Activated T-helper 1 cell treated with anti-CD3 and anti-CD28 coated beads, Interleukin-12 subunit alpha, Interleukin-12 subunit beta, Interleukin-2, Interleukin-4 antibody, amounts not matched to agents 30 ng/mL and 10 ng/mL and 1 ng/mL, durations not matched to agents 14 hours and 24 hours and 36 hours (primary cell): ENCODE results near the gene ISCA2. TPM values are rescaled to one million over a fixed set of nuclear protein-coding genes. Genes with fewer than 3 reads are reported as not detected.

Experiments
- DNase-seq: peaks from one replicate; pipeline ENCODE4 v3.0.0; 2021; ENCODE audit warnings: low spot score
- H3K27ac Mint-ChIP-seq: one replicate; pipeline ENCODE4 v1.8.0; 2021; ENCODE audit warnings: mild to moderate bottlenecking, mixed read lengths
- H3K27me3 Mint-ChIP-seq: one replicate; pipeline ENCODE4 v1.8.0; 2022; ENCODE audit warnings: mild to moderate bottlenecking, moderate library complexity, mixed read lengths; ENCODE audit not compliant: insufficient read depth
- H3K36me3 Mint-ChIP-seq: one replicate; pipeline ENCODE4 v1.8.0; 2021; ENCODE audit warnings: low read depth, mixed read lengths
- H3K4me1 Mint-ChIP-seq: one replicate; pipeline ENCODE4 v1.8.0; 2021; ENCODE audit warnings: low read depth, mixed read lengths
- H3K4me3 Mint-ChIP-seq: one replicate; pipeline ENCODE4 v1.8.0; 2021; ENCODE audit warnings: mild to moderate bottlenecking, moderate library complexity, mixed read lengths
- H3K9me3 Mint-ChIP-seq: one replicate; pipeline ENCODE4 v1.8.0; 2021; ENCODE audit warnings: mixed read lengths
- intact Hi-C: fragments of 100-400 bp; cut with micrococcal nuclease; formaldehyde crosslinking; loops from one replicate; pipeline ENCODE4 v1.15.1; 2024
- total RNA-seq: library from RNA; stranded (reverse); gene quantifications from 2 replicates; pipeline ENCODE4 v1.2.3, GENCODE V29; 2022

The ISCA2 gene
- total RNA-seq, 1 donor from 2014 or later, result 18.8 TPM

GRCh38 chr14:74505831-74506230, 12.3 kb downstream of the ISCA2 start:
- no peaks in the 10 kb centered on the region for H3K9me3 Mint-ChIP-seq
- no peak overlapping the region for H3K4me3 Mint-ChIP-seq
- DNase-seq, result no peak
- no peak overlapping the region for H3K27ac Mint-ChIP-seq
- H3K4me1 Mint-ChIP-seq, result peaks cover 4% of the 10 kb centered on the region
- H3K27me3 Mint-ChIP-seq, result peaks cover 2% of the 10 kb centered on the region
- H3K36me3 Mint-ChIP-seq, result no peaks in the 10 kb centered on the region
- intact Hi-C loops, result no loop called here

- no peaks in the 10 kb centered on the region for H3K9me3 Mint-ChIP-seq
- H3K4me3 Mint-ChIP-seq, result no peak overlapping the region
- intact Hi-C loops, result no loop called here
- no peak overlapping the region for H3K27ac Mint-ChIP-seq
- peaks cover 4% of the 10 kb centered on the region for H3K27me3 Mint-ChIP-seq
- no peak for DNase-seq
- no peaks in the 10 kb centered on the region for H3K36me3 Mint-ChIP-seq
- H3K4me1 Mint-ChIP-seq, result peaks cover 4% of the 10 kb centered on the region
Measured at GRCh38 chr14:74506411-74506851, 12.9 kb downstream of the ISCA2 start.

GRCh38 chr14:74507085-74507484, 13.5 kb downstream of the ISCA2 start:
- Mint-ChIP-seq H3K9me3 (no peaks in the 10 kb centered on the region), H3K4me3 (no peak overlapping the region), H3K4me1 (peaks cover 3% of the 10 kb centered on the region), H3K27me3 (peaks cover 9% of the 10 kb centered on the region), H3K36me3 (no peaks in the 10 kb centered on the region), H3K27ac (no peak overlapping the region)
- intact Hi-C loops, result no loop called here
- no peak for DNase-seq

- no peaks in the 10 kb centered on the region for H3K4me1 Mint-ChIP-seq
- H3K4me3 Mint-ChIP-seq, result no peak overlapping the region
- no peak for DNase-seq
- intact Hi-C loops, result no loop called here
- H3K27me3 Mint-ChIP-seq, result peaks cover 12% of the 10 kb centered on the region
- H3K9me3 Mint-ChIP-seq, result no peaks in the 10 kb centered on the region
- H3K27ac Mint-ChIP-seq, result no peak overlapping the region
- H3K36me3 Mint-ChIP-seq, result no peaks in the 10 kb centered on the region
Measured at GRCh38 chr14:74507840-74508239, 14.3 kb downstream of the ISCA2 start.

- no peak for DNase-seq
- no peak overlapping the region for H3K27ac Mint-ChIP-seq
- no peaks in the 10 kb centered on the region for H3K4me1 Mint-ChIP-seq
- intact Hi-C loops, result no loop called here
- H3K9me3 Mint-ChIP-seq, result no peaks in the 10 kb centered on the region
- no peak overlapping the region for H3K4me3 Mint-ChIP-seq
- H3K27me3 Mint-ChIP-seq, result peaks cover 12% of the 10 kb centered on the region
- H3K36me3 Mint-ChIP-seq, result no peaks in the 10 kb centered on the region
Measured at GRCh38 chr14:74508292-74508731, 14.7 kb downstream of the ISCA2 start.

GRCh38 chr14:74508844-74509428, 15.4 kb downstream of the ISCA2 start:
- intact Hi-C loops, result no loop called here
- H3K27me3 Mint-ChIP-seq, result peaks cover 15% of the 10 kb centered on the region

GRCh38 chr14:74509587-74510222, 16.1 kb downstream of the ISCA2 start:
- no peaks in the 10 kb centered on the region for H3K4me1 Mint-ChIP-seq
- H3K9me3 Mint-ChIP-seq, result no peaks in the 10 kb centered on the region
- H3K36me3 Mint-ChIP-seq, result no peaks in the 10 kb centered on the region
- peaks cover 18% of the 10 kb centered on the region for H3K27me3 Mint-ChIP-seq
- H3K27ac Mint-ChIP-seq, result no peak overlapping the region
- DNase-seq, result no peak
- intact Hi-C loops, result no loop called here
- no peak overlapping the region for H3K4me3 Mint-ChIP-seq

More at GRCh38 chr14:74508844-74509428, 15.4 kb downstream of the ISCA2 start:
- no peak for DNase-seq
- Mint-ChIP-seq H3K36me3 (no peaks in the 10 kb centered on the region), H3K27ac (no peak overlapping the region), H3K9me3 (no peaks in the 10 kb centered on the region), H3K4me1 (no peaks in the 10 kb centered on the region), H3K4me3 (no peak overlapping the region)

- Mint-ChIP-seq H3K36me3 (no peaks in the 10 kb centered on the region), H3K27me3 (peaks cover 18% of the 10 kb centered on the region), H3K4me1 (no peaks in the 10 kb centered on the region), H3K9me3 (no peaks in the 10 kb centered on the region), H3K27ac (no peak overlapping the region), H3K4me3 (no peak overlapping the region)
- no peak for DNase-seq
- intact Hi-C loops, result no loop called here
Measured at GRCh38 chr14:74510223-74510931, 16.8 kb downstream of the ISCA2 start.

GRCh38 chr14:74510959-74511409, 17.4 kb downstream of the ISCA2 start:
- Mint-ChIP-seq H3K4me3 (no peak overlapping the region), H3K36me3 (no peaks in the 10 kb centered on the region), H3K27ac (no peak overlapping the region)

GRCh38 chr14:74511966-74512830, 18.6 kb downstream of the ISCA2 start:
- DNase-seq, result no peak
- Mint-ChIP-seq H3K36me3 (no peaks in the 10 kb centered on the region), H3K4me1 (no peaks in the 10 kb centered on the region), H3K4me3 (no peak overlapping the region), H3K27me3 (peaks cover 20% of the 10 kb centered on the region), H3K9me3 (no peaks in the 10 kb centered on the region), H3K27ac (no peak overlapping the region)
- intact Hi-C loops, result no loop called here

More at GRCh38 chr14:74510959-74511409, 17.4 kb downstream of the ISCA2 start:
- intact Hi-C loops, result no loop called here
- Mint-ChIP-seq H3K4me1 (no peaks in the 10 kb centered on the region), H3K27me3 (peaks cover 18% of the 10 kb centered on the region), H3K9me3 (no peaks in the 10 kb centered on the region)
- DNase-seq, result no peak

- H3K4me1 Mint-ChIP-seq, result no peaks in the 10 kb centered on the region
- no peak overlapping the region for H3K27ac Mint-ChIP-seq
- no peak for DNase-seq
- H3K9me3 Mint-ChIP-seq, result no peaks in the 10 kb centered on the region
- H3K36me3 Mint-ChIP-seq, result no peaks in the 10 kb centered on the region
- H3K27me3 Mint-ChIP-seq, result peaks cover 28% of the 10 kb centered on the region
- intact Hi-C loops, result no loop called here
- no peak overlapping the region for H3K4me3 Mint-ChIP-seq
Measured at GRCh38 chr14:74514471-74514941, 20.9 kb downstream of the ISCA2 start.

GRCh38 chr14:74515891-74516412, 22.4 kb downstream of the ISCA2 start:
- H3K4me1 Mint-ChIP-seq, result no peaks in the 10 kb centered on the region
- peaks cover 28% of the 10 kb centered on the region for H3K27me3 Mint-ChIP-seq
- no peak overlapping the region for H3K4me3 Mint-ChIP-seq
- no peaks in the 10 kb centered on the region for H3K9me3 Mint-ChIP-seq
- DNase-seq, result no peak
- H3K27ac Mint-ChIP-seq, result no peak overlapping the region
- intact Hi-C loops, result no loop called here
- H3K36me3 Mint-ChIP-seq, result no peaks in the 10 kb centered on the region
